Neuronal stem cell (in vitro differentiated cells): ENCODE measurements around the gene AGTR1.

ENCODE experiments used
- DNase-seq: peaks from one replicate; pipeline ENCODE4 v3.0.0-alpha.2; 2013; ENCODE audit warnings: low spot score
- H2AFZ ChIP-seq: one replicate; pipeline ENCODE4 v1.6.1; 2013; ENCODE audit warnings: mild to moderate bottlenecking, low read length, inconsistent platforms
- H2AK5ac ChIP-seq: 2 replicates; pipeline ENCODE4 v1.6.1; 2013; ENCODE audit warnings: low read depth, mild to moderate bottlenecking, inconsistent platforms, low read length, moderate library complexity, mixed read lengths
- H2BK120ac ChIP-seq: 2 replicates; pipeline ENCODE4 v1.6.1; 2013; ENCODE audit warnings: low read depth, mild to moderate bottlenecking, inconsistent platforms, low read length, moderate library complexity, mixed read lengths
- H2BK12ac ChIP-seq: one replicate; pipeline ENCODE4 v1.6.1; 2013; ENCODE audit warnings: low read length, inconsistent platforms
- H2BK15ac ChIP-seq: 2 replicates; pipeline ENCODE4 v1.6.1; 2013; ENCODE audit warnings: mild to moderate bottlenecking, low read length, inconsistent platforms, mixed read lengths
- H2BK5ac ChIP-seq: one replicate; pipeline ENCODE4 v1.6.1; 2013; ENCODE audit warnings: inconsistent platforms, mild to moderate bottlenecking, low read length, moderate library complexity
- H3K14ac ChIP-seq: one replicate; pipeline ENCODE4 v1.6.1; 2013; ENCODE audit warnings: low read length, inconsistent platforms
- H3K18ac ChIP-seq: 2 replicates; pipeline ENCODE4 v1.6.1; 2013; ENCODE audit warnings: low read length, inconsistent platforms
- H3K23ac ChIP-seq: 2 replicates; pipeline ENCODE4 v1.6.1; 2013; ENCODE audit warnings: low read depth, mild to moderate bottlenecking, mixed read lengths, low read length, inconsistent platforms; ENCODE audit not compliant: poor library complexity
- H3K27ac ChIP-seq: replicated peaks from 3 replicates; pipeline ENCODE4 v1.5.1; 2013; ENCODE audit warnings: low read length, inconsistent platforms
- H3K27me3 ChIP-seq, 3 experiments: 2 replicates each; pipeline ENCODE4 v1.6.1; 2013; ENCODE audit warnings: low read length in 3 of 3, mild to moderate bottlenecking in 2 of 3, inconsistent platforms in 1 of 3, low read depth in 1 of 3, mixed read lengths in 1 of 3, moderate library complexity in 1 of 3; ENCODE audit not compliant: control insufficient read depth in 3 of 3, insufficient read depth in 3 of 3
- H3K36me3 ChIP-seq, 2 donors: replicated peaks in 1 of 2; 2 replicates each; pipeline ENCODE4 v1.6.1; 2013; ENCODE audit warnings: low read length in 2 of 2; ENCODE audit not compliant: control insufficient read depth in 2 of 2, insufficient read depth in 2 of 2
- H3K4ac ChIP-seq: 2 replicates; pipeline ENCODE4 v1.6.1; 2013; ENCODE audit warnings: inconsistent platforms, mild to moderate bottlenecking, low read length, moderate library complexity
- H3K4me1 ChIP-seq, 2 donors: 1 replicate in 1 of 2; 2 replicates in 1 of 2; pipeline ENCODE4 v1.6.1; 2013; ENCODE audit warnings: low read length in 2 of 2, low read depth in 1 of 2; ENCODE audit not compliant: control insufficient read depth in 2 of 2, insufficient read depth in 1 of 2
- H3K4me2 ChIP-seq: one replicate; pipeline ENCODE4 v1.6.1; 2013; ENCODE audit warnings: mild to moderate bottlenecking, low read length, inconsistent platforms; ENCODE audit not compliant: insufficient read depth, poor library complexity, severe bottlenecking
- H3K4me3 ChIP-seq, 2 donors: 2 replicates each; pipeline ENCODE4 v1.5.1; 2013; ENCODE audit warnings: low read length in 2 of 2, mild to moderate bottlenecking in 2 of 2, inconsistent platforms in 1 of 2, moderate library complexity in 1 of 2
- H3K79me1 ChIP-seq: one replicate; pipeline ENCODE4 v1.6.1; 2013; ENCODE audit warnings: low read depth, mild to moderate bottlenecking, inconsistent platforms, low read length, moderate library complexity
- H3K9ac ChIP-seq: one replicate; pipeline ENCODE4 v1.6.1; 2013; ENCODE audit warnings: mild to moderate bottlenecking, low read depth, low read length, inconsistent platforms; ENCODE audit not compliant: poor library complexity
- H3K9me3 ChIP-seq, 2 donors: replicated peaks in 1 of 2; 2 replicates each; pipeline versions ENCODE3 to v1.6.1; 2013; ENCODE audit warnings: low read length in 2 of 2, mild to moderate bottlenecking in 2 of 2, inconsistent platforms in 1 of 2, low read depth in 1 of 2, mixed read lengths in 1 of 2, moderate library complexity in 1 of 2; ENCODE audit not compliant: control insufficient read depth in 2 of 2, insufficient read depth in 1 of 2
- H4K8ac ChIP-seq: one replicate; pipeline ENCODE4 v1.6.1; 2013; ENCODE audit warnings: low read depth, mild to moderate bottlenecking, inconsistent platforms, low read length, moderate library complexity
- H4K91ac ChIP-seq: one replicate; pipeline ENCODE4 v1.6.1; 2013; ENCODE audit warnings: low read length, low read depth, mild to moderate bottlenecking, inconsistent platforms; ENCODE audit not compliant: poor library complexity
- WGBS, 2 donors: extraction: QIAGEN DNeasy Blood & Tissue Kit; methylation state at CpG; one replicate each; pipeline ENCODE4 v1.1.7; 2013; ENCODE audit warnings: missing lambda C conversion rate in 2 of 2, mixed read lengths in 1 of 2; ENCODE audit not compliant: insufficient read length in 2 of 2, insufficient replicate concordance in 1 of 2; ENCODE audit errors: extremely low coverage in 2 of 2; 5-methylcytosine and 5-hydroxymethylcytosine counted together

AGTR1 gene

GRCh38 chr3:148711981-148712666, 14.4 kb downstream of the AGTR1 start:
- Histone ChIP-seq H3K36me3 (no peaks in the 10 kb centered on the region), H4K8ac (no peak overlapping the region), H3K79me1 (no peaks in the 10 kb centered on the region), H3K4me3 (no peak overlapping the region), H2BK120ac (no peak overlapping the region), H3K9me3 (peaks cover 0 to 2% of the 10 kb centered on the region in 2 donors), H3K9ac (no peak overlapping the region), H3K4ac (no peak overlapping the region), H2BK12ac (no peak overlapping the region), H3K4me1 (peaks cover 0 to 2% of the 10 kb centered on the region in 2 donors), H3K18ac (no peak overlapping the region), H3K27ac (no peak overlapping the region), H4K91ac (no peak overlapping the region), H3K14ac (no peak overlapping the region), H2BK5ac (no peak overlapping the region), H2AFZ (no peak overlapping the region), H3K27me3 (no peaks in the 10 kb centered on the region), H3K23ac (no peak overlapping the region), H3K4me2 (no peak overlapping the region), H2AK5ac (no peak overlapping the region), H2BK15ac (no peak overlapping the region)
- no peak for DNase-seq
- WGBS, 2 donors = no CpG with 5 or more reads among the region's 1 CpG

- Histone ChIP-seq H3K4me1 (no peaks in the 10 kb centered on the region), H3K14ac (no peak overlapping the region), H2BK15ac (no peak overlapping the region), H3K4me3 (no peak overlapping the region), H2BK5ac (no peak overlapping the region), H4K91ac (no peak overlapping the region), H3K23ac (no peak overlapping the region), H3K9me3 (peaks cover 0 to 2% of the 10 kb centered on the region in 2 donors), H2AFZ (no peak overlapping the region), H3K4ac (no peak overlapping the region), H2AK5ac (no peak overlapping the region), H3K36me3 (no peaks in the 10 kb centered on the region), H3K27ac (no peak overlapping the region), H2BK120ac (no peak overlapping the region), H4K8ac (no peak overlapping the region), H3K18ac (no peak overlapping the region), H3K4me2 (no peak overlapping the region), H3K79me1 (no peaks in the 10 kb centered on the region), H3K9ac (no peak overlapping the region), H2BK12ac (no peak overlapping the region), H3K27me3 (no peaks in the 10 kb centered on the region)
- WGBS, 2 donors = no CpG with 5 or more reads among the region's 1 CpG
- no peak for DNase-seq
Measured at GRCh38 chr3:148714521-148714920, 16.8 kb downstream of the AGTR1 start.

GRCh38 chr3:148716657-148717056, 19.0 kb downstream of the AGTR1 start:
- H4K8ac ChIP-seq = no peak overlapping the region
- H4K91ac ChIP-seq = no peak overlapping the region
- H2AFZ ChIP-seq = no peak overlapping the region
- DNase-seq = no peak
- H3K18ac ChIP-seq = no peak overlapping the region
- H2BK5ac ChIP-seq = no peak overlapping the region
- H3K9me3 ChIP-seq = no peaks in the 10 kb centered on the region
- no peak overlapping the region for H2BK120ac ChIP-seq
- no peaks in the 10 kb centered on the region for H3K4me1 ChIP-seq
- no CpG with 5 or more reads among the region's 1 CpG for WGBS, 2 donors
- no peak overlapping the region for H3K4me2 ChIP-seq
- no peak overlapping the region for H3K4me3 ChIP-seq
- H3K79me1 ChIP-seq = no peaks in the 10 kb centered on the region
- no peak overlapping the region for H2AK5ac ChIP-seq
- H3K23ac ChIP-seq = no peak overlapping the region
- H2BK12ac ChIP-seq = no peak overlapping the region
- H3K27ac ChIP-seq = no peak overlapping the region
- no peaks in the 10 kb centered on the region for H3K36me3 ChIP-seq
- no peak overlapping the region for H2BK15ac ChIP-seq
- H3K9ac ChIP-seq = no peak overlapping the region
- H3K27me3 ChIP-seq = no peaks in the 10 kb centered on the region
- no peak overlapping the region for H3K14ac ChIP-seq
- H3K4ac ChIP-seq = no peak overlapping the region

- H4K91ac ChIP-seq = no peak overlapping the region
- no peak overlapping the region for H3K14ac ChIP-seq
- no peaks in the 10 kb centered on the region for H3K4me1 ChIP-seq
- no peak overlapping the region for H3K4me3 ChIP-seq
- H3K4ac ChIP-seq = no peak overlapping the region
- no peak overlapping the region for H3K4me2 ChIP-seq
- no peak overlapping the region for H2AFZ ChIP-seq
- no peak overlapping the region for H3K27ac ChIP-seq
- no peaks in the 10 kb centered on the region for H3K79me1 ChIP-seq
- no peak overlapping the region for H2BK15ac ChIP-seq
- no peak overlapping the region for H2AK5ac ChIP-seq
- no CpG with 5 or more reads among the region's 3 CpGs for WGBS, 2 donors
- H3K23ac ChIP-seq = no peak overlapping the region
- no peaks in the 10 kb centered on the region for H3K27me3 ChIP-seq
- no peak overlapping the region for H3K9ac ChIP-seq
- H2BK5ac ChIP-seq = no peak overlapping the region
- H2BK12ac ChIP-seq = no peak overlapping the region
- H3K18ac ChIP-seq = no peak overlapping the region
- no peaks in the 10 kb centered on the region for H3K9me3 ChIP-seq
- H4K8ac ChIP-seq = no peak overlapping the region
- no peak for DNase-seq
- no peak overlapping the region for H2BK120ac ChIP-seq
- H3K36me3 ChIP-seq = no peaks in the 10 kb centered on the region
Measured at GRCh38 chr3:148717885-148718561, 20.3 kb downstream of the AGTR1 start.
